NCI-H510A (cell line): Measurements from ENCODE around the gene SLC25A29.
"Not testable (repeated sequence)": the region's sequence is repeated elsewhere in the genome, so short reads cannot be mapped to it uniquely, and the experiment has no call there.

Source experiments
- DNase-seq: peaks from one replicate; lab custom pipeline; 2025; lab: John Stamatoyannopoulos, UW

Gene SLC25A29, protein sequence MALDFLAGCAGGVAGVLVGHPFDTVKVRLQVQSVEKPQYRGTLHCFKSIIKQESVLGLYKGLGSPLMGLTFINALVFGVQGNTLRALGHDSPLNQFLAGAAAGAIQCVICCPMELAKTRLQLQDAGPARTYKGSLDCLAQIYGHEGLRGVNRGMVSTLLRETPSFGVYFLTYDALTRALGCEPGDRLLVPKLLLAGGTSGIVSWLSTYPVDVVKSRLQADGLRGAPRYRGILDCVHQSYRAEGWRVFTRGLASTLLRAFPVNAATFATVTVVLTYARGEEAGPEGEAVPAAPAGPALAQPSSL

DNA sequence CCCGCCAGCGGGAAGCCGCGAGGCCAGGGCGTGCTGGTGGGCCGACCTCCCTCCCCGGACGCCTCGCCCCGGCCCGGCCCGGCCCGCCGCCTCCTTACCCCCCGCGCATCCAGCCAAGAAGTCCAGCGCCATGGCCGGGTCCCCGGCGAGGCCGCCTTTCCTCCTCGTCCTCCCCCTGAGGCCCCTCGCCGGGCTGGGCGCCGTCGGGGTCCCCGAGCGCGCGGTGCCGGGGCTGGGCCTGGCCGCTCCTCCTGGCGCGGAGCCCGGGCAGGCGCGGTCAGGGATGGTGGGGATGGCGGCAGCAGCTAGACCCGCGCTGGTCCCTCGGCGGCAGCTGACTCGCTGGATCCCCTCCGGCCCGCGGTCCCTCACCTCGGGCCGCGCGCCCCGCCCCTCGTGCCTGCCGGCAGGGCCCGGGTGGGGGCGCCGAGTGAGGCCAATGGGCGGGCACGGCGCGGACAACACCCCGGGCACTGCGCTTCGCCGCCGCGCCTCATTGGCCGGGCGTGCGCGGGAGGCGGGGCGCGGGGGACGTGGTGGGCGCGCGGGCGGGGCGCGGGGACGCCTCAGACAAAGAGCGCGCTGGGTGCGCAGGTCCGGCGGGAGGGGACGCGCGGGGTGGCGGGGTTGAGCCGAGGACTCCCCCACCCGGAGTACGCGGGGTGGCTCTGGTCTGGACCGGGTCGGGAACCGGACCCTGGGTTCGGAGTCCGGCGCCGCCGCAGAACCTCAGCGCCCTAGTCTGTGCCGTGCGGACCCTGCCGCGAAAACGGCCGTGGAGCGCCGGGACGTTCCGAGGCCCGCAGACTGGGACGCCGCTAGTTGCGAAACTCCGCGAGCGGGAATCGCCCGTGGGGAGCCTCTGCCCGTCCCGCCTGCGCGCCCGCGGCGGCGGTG, at the start of gene SLC25A29:
TSS of gene SLC25A29 (minus strand) at position 344 of the 897 bp plus-strand sequence. CDS start at position 132, 212 bp downstream.
- peak; percentile 91 for DNase-seq

DNA sequence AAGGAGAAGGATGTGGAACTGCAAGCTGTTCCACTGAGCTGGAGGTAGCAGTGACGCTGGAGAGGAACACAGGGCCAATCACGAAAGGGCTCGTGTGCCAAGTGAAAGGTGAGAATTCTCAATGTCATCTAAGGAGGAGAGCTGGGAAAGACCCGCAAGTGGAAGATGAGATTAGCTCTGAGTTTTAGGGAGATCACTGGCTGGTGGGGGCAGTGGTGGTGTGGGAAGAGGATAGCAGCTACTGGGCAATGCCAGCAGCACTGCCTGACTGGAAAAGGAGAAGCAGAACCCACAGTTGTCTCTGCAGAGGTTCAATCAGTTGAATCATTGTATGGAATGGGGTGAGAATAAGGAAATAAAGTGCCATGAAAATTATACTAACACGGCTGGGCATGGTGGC, 44.7 kb upstream of the SLC25A29 start:
- no peak for DNase-seq

DNA sequence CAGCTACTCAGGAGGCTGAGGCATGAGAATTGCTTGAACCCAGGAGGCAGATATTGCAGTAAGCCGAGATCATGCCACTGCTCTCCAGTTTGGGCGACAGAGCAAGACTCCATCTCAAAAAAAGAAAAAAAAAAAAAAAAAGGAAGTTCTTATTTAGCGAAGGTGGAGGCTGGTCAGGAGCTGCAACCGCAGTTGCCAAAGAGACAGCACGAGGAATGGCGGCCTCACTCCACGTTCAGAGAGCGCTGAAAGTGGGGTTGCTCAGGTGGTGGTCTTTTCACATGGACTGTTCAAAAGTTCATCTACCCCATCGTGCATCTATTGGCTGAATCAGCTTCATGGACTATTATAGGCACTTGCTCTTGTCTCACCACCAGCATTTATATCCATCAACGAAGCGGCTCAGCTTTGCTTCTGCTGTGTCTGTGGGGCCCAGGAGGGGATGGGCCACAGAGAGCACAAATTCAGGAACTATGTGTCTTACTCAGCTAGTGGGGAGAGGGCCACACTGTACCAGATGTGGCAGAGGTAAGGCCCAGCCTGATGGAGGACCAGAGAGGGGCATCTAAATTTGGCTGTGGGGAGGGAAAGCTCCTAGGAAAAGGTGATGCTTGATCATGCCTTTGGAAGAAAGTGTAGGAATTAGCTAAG, 44.2 kb upstream of the SLC25A29 start:
- no peak for DNase-seq

DNA sequence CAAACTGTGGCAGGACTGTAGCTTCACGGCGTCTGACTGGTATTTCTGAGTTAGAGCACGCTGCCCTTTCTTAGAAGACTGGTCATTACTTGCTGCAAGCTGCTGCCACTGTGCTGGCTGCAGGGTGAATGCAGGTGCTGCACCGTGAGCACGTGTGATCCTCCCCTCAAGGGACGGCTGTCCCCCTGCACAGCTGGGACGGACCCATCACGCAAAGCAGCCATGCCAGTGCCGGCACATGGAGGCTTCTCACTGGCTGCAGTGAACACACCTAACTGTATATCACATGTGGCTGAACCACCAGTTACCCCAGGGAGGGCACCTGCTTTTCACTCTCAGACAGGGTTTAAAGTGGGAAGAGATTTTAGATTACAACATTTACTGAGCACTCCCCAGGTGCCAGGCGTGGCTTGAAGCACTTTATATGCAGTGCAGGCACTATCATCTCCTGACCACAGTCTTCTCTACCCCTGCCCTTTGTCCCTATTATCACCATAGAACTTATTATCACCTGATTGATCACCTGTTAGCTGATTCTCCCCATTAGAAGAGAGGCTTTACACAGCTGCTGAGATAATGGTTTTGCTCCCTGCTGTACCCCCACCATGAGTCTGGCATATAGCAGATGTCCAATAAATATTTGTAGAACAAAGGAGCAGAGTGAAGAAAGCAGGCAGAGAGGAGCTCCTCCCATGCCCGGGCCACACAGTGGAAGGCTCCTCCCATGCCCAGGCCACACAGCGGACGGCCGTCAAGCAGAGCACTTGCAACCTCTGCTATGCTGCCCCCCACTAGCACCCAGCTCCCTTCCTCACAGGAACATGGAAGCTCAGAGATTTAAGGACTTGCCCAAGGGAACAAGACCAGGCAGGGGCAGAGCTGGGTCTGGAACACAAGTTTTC, 42.8 kb upstream of the SLC25A29 start:
- DNase-seq: peak; percentile 51

DNA sequence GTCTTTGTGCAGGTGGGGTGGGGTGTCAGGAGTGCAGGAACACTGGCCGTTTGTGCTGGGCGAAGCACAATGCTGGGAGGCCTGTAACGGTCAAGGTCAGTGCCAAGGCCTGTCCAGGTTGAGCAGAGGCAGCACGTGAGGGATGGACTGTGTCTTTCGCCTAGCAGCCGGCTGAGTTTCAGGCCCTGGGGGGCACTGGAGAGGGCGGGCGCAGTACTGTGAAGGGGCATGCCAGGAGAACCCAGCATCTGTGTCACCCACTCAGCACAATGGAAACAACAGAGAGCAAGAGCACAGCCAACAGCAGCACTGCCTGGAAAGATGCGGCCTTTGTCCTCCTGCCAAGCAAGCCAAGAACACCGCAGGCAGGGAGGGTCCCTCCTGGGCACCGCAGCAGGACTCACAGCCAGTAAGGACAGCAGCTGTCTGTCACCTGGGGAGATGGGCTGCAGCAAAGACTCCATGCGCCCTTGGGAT, 42.0 kb upstream of the SLC25A29 start:
- DNase-seq: no peak

GRCh38 chr14:100346306-100347091, 40.3 kb upstream of the SLC25A29 start:
- no peak for DNase-seq

DNA sequence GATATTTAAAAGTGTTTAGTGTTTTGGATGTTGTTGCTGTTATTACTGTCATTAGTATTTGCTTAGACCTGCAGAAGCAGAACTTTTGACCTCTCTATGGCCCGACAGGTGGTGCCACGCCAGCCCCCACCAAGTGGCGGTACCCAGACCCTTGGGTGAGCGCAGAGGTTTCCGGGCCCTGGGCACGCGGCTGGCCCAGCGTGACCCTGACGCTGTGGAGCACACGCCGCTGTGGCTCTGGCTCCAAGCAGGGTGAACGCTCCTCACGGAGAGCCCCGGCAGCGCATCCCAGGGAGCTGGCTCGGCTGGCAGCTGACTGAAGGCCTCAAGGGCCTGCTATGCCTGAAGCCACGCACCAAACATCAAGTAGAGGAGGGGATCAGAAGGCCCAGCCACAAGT, 39.5 kb upstream of the SLC25A29 start:
- peak; percentile 28 for DNase-seq

DNA sequence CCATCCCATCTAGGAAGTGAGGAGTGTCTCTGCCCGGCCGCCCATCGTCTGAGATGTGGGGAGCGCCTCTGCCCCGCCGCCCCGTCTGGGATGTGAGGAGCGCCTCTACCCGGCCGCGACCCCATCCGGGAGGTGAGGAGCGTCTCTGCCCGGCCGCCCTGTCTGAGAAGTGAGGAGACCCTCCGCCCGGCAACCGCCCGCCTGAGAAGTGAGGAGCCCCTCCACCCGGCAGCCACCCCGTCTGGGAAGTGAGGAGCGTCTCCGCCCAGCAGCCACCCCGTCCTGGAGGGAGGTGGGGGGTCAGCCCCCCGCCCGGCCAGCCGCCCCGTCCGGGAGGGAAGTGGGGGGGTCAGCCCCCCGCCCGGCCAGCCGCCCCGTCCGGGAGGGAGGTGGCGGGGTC, 38.4 kb upstream of the SLC25A29 start:
- not testable (repeated sequence) for DNase-seq

- not testable (repeated sequence) for DNase-seq
These were observed 36.6 kb upstream of the SLC25A29 start for GRCh38 chr14:100342826-100343225.

DNA sequence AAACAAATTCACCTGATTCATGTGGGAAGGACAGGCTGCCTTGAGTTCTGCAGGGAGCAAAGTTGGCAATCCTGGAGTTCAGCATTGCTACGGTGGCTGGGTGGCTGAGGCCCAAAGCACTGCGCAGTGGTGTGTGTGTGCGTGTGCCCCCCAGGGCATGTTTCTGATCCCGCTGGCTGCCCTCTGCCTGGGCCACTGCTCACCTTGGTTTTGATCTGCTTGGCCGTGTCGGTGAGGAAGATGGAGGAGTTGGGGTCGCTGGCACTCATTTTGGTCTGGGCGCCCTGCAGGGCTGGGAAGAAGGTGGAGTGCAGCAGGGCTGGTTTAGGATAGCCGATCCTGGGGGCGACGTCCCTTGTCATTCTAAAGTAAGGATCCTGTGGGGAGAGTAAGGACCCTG, 36.0 kb upstream of the SLC25A29 start:
- no peak for DNase-seq

DNA sequence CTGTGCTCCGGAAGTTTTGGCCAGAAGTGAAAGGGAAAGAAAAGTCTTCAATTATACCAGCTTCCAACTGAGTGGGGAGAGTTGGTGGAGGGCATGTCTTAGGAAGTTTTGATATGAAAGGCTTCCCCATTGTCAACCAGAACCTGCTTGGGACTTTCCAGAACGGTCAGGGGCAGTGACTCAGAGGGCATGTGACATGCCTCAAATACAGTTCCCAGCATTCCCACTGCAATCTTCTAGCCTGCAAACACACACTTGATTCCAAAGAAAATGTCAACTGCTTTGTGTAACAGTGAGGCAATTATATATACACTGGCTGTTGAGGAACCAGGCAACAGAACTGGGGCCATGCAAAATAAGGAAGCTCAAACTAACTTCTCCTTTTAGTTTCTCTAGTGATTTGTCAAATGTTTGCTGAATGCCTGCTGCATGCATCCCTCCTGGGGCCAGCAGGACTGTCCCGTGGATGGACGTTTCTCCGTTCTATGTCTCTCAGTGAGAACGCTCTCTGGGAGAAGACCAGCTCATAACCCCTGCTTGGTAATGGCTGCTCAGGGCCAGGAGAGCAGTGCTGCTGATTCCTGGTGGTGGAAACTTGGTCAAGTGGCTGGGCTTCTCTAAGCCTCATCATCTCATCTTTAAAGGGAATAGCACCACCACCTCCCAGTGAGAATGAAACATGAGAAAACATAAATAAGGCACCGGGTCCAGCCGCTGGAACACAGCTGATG, 35.2 kb upstream of the SLC25A29 start:
- DNase-seq: peak; percentile 27

DNA sequence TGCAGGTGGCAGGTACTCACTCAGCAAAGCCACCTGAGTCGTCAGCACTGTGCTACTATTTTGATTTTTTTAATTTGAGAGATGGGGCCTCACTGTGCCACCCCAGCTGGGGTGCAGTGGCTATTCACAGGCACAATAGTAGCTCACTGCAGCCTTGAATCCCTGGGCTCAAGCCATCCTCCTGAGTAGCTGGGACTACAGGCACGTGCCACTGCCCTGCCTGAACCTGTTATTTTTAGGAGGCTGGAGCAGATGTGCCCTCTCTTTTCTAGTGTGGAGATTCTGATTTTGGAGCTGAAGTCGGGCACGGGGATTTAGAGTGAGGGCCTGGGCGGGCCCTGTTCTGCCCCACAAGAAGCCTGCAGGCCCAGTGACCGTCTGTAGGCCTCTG, 34.2 kb upstream of the SLC25A29 start:
- no peak for DNase-seq

- no peak for DNase-seq
These were observed 33.6 kb upstream of the SLC25A29 start for GRCh38 chr14:100339766-100340422.

GRCh38 chr14:100336618-100337530, 30.6 kb upstream of the SLC25A29 start:
- no peak for DNase-seq

DNA sequence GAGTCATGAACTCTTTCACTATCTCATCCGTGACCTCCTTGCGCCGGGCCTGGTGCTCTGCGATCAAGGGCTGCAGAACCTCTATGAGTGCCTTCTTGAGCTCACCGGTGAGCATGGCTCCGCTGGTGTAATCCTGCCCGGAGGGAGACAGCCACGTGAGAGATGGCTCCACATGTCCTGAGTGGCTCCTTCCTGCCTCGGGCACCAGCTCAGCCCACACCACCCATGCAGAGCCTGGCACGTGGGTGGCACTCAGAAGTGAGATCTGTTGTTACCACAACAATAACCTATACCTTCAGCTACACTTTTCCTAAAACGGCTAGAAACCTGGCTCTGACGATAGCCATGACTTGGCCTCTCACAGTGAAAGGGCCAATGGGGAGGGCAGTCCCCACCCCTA, 28.7 kb upstream of the SLC25A29 start:
- no peak for DNase-seq

- DNase-seq: no peak
These were observed 27.6 kb upstream of the SLC25A29 start for GRCh38 chr14:100333827-100334226.

DNA sequence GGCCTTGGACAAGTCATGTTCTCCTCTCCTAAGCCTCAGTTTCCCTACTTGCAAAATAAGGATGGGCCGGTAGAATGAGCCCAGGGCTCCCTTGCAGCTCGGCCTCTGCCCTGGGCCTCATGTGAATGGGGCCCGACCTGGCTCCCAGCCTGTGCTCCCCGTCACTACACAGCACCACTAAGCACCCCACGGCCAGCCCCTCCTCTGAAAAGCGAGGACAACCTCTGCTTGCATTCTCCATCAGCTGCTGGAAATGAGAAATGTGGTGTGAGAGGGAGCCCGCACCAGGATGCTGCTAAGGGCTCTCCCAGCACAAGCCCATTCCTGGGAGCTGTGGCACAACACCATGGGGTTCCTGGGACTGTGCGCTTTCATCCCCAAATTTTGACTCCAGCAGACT, 27.1 kb upstream of the SLC25A29 start:
- DNase-seq: no peak

DNA sequence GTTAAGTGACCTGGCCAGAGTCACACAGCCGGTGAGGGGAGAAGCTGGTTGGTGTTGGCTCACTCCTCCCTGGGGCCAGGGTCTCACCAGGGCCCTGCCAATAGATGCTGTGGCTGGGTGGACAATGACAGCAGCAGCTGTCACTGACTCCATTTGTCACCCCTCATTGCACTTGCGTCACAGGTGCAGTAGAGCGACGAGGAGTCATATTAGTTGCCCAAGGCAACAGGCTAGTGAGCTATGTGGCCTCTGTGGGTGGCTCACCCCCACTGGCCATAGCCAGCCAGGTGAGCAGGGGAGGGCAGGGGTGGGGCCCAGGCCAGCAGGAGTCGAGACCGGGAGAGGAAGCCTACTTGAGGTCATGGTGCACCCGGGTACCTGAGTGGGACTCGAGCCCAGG, 26.6 kb upstream of the SLC25A29 start:
- peak; percentile 86 for DNase-seq
